OCI-LY1 (cell line): ENCODE data around the gene MYO1D.

ENCODE experiments used
- CTCF ChIP-seq: fragments of 200-600 bp; sonication (generic), shearing (Covaris generic); IDR thresholded peaks from 2 replicates; pipeline ENCODE4 v1.5.1; 2017; ENCODE audit warnings: mild to moderate bottlenecking, antibody characterized with exemption, low read length, moderate library complexity, mixed read lengths
- EZH2 ChIP-seq: fragments of 200-600 bp; sonication (generic), shearing (Covaris generic); IDR thresholded peaks from 2 replicates; pipeline ENCODE4 v1.8.0; 2017; ENCODE audit warnings: borderline replicate concordance, mixed run types, mild to moderate bottlenecking, antibody characterized with exemption, low read length, moderate library complexity, mixed read lengths

- TF ChIP-seq CTCF (no peak), EZH2 (no peak)
Observed at GRCh38 chr17:32774695-32775084, 102.2 kb downstream of the MYO1D start.
